Left cardiac atrium (tissue), 4 donors: ENCODE measurements around the gene PLAGL2. TPM values are rescaled to one million over a fixed set of nuclear protein-coding genes. Genes with fewer than 3 reads are reported as not detected.
"Not testable (repeated sequence)": the region's sequence is repeated elsewhere in the genome, so short reads cannot be mapped to it uniquely, and the experiment has no call there.

Experiments used
- ATAC-seq, 2 donors: fragments of 200-7000 bp; cut with Tn5 transposase; one replicate each; pipeline ENCODE4 v1.9.1; 2020; ENCODE audit warnings: mild to moderate bottlenecking in 2 of 2, moderate library complexity in 2 of 2
- DNase-seq: peaks from one replicate; pipeline ENCODE4 v3.0.0-alpha.2; 2020
- intact Hi-C, 2 donors: fragments of 100-400 bp; cut with DNase I; formaldehyde crosslinking; loops; one replicate each; pipeline versions ENCODE4 v1.14.1 to v1.15.1; 2022 to 2023
- total RNA-seq, 2 donors: library from RNA; stranded (reverse); fragmentation: NEBNext Ultra II Directional; extraction: Animal tissue kit (Norgen Biotek cat#: 25700); gene quantifications; one replicate each; pipeline ENCODE4 v1.2.1, GENCODE V29; 2021
- donor health status: DM: no; HTN: yes; CAD: no.
- donor health status: DM: no; HTN: yes; CAD: no; lungs with severe emphysema.
- donor health status: DM: yes; HTN: yes; CAD: no.
- donor health status: Dilated cardiomyopathy.

PLAGL2 gene
- total RNA-seq, 2 donors from 2014 or later, result 6.9 to 8.0 TPM

DNA sequence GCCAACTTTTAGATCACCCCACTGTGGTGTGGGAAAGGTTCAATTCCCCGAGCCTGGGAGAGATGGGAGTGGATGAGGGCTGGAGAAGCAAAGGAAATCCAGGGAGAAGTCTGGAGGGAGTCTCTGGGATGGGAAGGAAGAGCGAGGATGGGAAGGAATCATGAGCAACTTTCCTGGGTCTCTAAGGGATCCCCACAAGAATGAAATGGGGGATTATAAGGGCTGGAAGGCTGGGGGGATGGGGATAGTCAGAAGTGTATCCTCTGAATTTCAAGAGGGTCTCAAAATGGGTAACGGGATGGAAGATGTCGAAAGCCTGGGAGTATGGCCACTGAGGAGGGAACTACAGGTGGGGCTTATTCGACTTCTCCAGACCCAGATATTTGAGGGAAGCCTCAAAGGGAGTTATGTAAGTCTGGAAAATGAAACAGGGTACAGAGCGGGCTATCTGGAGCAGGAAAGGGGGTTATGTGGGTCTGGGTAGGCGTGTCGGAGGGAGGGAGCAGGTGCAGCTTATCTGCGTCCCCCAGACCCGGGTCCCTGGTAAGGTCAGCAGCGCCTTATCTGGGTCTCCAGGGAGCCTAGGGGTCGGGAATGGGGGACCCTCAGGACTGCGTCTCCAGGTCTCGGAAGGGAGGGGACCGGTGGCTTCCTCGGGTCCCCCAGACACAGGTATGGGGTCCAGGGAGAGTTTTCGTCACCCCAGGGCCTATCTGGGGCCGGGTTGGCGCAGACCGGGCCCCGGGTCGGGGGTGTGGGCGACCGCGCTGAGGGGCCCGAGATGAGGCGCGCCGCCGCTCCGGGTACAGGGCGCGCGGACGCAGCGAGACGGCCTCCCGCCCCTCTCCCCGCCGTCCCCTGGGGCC lies 550 bp downstream of the PLAGL2 start:
- intact Hi-C loops, result loop anchor here in 1 of 2 donors (10.0 kb wide), 1 partner anchor 128 kb away; no protein-coding TSS in a partner anchor
- ATAC-seq (peak; percentile 2 to 13), DNase-seq (no peak)

DNA sequence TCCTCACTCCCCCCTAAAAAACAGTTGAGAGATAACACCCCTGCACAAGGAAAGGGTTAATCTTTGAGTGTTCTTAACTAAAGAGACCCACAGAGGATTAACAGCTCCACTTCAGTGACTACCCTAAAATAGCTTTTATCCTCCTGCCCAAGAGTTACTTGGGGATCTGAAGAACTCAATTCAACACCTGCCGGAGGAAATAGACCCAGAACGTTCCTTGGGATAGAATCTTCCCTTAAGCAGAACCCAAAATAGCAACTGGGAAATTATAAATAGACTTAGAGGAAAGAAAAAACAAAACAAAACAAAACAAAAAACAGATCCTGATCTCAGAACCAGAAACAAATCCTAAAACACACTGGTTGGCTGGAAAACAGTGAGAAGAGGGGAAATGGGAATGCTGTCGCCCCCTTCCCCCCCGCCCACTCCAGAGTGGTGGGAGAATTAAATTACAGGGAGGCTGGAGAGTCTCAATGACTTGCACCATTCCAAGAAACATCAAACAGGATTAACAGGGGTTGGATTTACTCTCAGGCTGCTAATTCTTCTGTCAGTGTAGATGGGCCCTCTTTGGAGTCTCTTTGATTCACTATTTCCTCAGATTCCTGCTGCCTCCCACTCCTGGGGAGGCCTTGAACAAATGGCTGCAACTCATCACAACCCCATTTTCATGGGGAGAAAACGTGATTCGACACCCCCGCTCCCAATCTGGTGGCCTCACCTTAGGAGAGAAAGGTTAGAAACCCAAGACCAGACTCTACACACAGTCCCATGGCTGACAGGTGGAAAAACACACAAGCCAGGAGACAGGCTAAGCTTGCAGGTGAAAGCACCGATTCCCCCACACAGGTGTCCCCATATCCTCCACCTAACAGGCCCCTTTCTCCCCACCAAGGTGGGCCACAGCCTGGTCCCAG lies 1.4 kb downstream of the PLAGL2 start:
- ATAC-seq (no peak), DNase-seq (no peak)
- intact Hi-C loops, result loop anchor here in 1 of 2 donors (10.0 kb wide), 1 partner anchor 129 kb away; no protein-coding TSS in a partner anchor

DNA sequence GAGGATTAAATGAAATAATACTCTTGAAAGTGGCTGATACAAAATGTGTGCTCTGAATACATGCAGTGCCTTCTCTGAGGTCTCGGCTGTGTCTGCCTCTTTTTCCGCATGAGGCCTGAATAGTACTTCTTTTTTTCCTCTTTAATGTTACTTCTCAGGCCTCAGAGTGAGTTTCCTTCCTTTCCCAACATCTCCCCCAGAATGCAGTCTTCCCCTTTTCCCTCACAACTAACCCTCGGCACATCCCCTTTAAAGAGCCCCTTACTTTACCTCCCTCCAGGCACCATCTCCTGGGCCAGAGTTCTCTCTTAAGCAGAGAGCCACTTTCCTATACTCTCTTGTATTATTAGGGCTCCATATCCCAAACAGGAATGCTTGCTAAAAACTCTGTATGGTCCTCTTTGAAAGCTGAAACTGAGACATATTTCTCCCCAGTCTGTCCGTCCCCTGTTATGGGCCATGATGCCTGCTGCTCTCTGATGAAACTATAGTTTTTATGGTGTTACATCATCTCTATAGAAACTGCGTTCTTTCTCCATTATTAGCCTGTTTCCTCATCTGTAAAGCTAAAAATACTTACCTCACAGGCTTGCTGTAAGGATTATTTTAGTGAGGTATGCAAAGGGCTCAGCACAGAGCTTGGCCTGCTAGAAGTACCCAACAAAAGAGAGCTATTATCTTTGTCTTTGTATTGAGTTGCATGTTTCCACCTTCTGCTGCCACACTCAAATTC lies 2.3 kb downstream of the PLAGL2 start:
- intact Hi-C loops, result loop anchor here in 1 of 2 donors (10.0 kb wide), 1 partner anchor 130 kb away; no protein-coding TSS in a partner anchor
- ATAC-seq (no peak), DNase-seq (no peak)

- intact Hi-C loops, result loop anchor here in 1 of 2 donors (5.0 to 10.0 kb wide), 2 partner anchors 130 to 283 kb away; no protein-coding TSS in a partner anchor
- DNase-seq (no peak), ATAC-seq (peak in 1 of 2 donors; percentile 4)
Observed at GRCh38 chr20:32204205-32205109, 3.1 kb downstream of the PLAGL2 start.

DNA sequence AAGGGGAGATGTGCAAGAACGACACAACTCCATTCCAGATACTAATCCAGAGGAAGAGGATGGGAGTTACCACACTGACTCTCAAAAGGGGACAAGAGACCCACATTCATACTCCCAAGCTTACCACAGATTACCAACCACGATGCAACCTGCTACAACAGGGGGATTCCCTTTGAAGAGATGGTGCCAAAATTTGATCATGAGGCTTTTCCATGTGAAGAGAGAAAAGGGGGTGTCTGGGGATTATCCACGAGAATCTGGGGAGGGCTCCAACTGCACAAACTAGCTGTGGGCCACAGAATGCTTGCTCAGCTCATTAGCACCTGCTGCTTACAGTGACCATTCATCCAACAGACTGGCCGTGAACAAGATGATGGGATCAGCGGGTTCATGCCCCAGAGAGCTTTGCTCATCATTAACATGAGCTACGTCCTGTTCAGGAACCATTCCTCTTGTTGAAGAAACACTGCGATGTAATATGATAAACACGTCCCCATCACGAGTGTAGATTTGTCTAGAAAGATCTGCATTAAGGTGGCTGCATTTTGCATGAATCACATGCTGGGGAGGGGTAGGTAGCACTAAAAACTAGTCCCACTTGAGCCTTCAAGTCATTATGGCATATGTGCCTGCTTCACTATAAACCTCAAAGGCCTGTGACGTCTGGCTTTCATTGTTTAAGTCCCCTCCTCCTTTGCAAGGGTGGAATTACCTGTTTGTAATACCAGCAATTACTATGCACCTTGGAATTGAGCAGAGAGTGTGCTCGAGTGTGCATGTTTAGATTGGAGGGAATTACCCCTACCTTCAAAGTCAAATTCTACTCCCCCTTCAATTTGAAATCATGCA lies 4.0 kb downstream of the PLAGL2 start:
- intact Hi-C loops, result loop anchor here in 1 of 2 donors (5.0 to 10.0 kb wide), 2 partner anchors 131 to 284 kb away; no protein-coding TSS in a partner anchor
- ATAC-seq, result no peak
- no peak for DNase-seq

GRCh38 chr20:32201977-32202363 lies 5.6 kb downstream of the PLAGL2 start:
- no peak for ATAC-seq

DNA sequence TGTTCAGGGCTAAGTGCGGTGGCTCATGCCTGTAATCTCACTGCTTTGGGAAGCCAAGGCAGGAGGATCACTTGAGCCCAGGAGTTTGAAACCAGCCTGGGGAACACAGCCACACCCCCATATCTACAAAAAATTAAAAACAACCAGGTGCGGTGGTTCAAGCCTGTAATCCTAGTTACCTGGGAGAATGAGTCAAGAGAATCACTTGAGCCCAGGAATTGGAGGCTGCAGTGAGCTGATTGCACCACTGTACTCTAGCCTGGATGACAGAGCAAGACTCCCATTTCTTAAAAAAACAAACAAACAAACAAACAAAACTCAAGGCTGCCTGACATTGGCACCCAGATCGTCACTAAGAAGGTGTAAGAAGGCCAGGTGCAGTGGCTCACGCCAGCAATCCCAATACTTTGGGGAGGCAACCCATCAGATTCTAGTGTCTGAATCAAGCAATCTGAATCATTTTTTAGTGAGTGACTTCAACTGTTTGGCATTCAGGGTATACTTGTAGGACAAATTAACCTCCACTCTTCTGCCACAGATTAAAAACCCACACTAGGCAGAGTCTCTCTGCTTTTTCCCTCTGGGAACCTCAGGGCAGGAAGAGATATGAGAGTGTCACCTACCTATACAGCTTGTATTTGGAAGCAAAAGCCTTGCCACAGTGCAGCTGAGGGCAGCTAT lies 6.1 kb downstream of the PLAGL2 start:
- DNase-seq, result no peak
- intact Hi-C loops, result loop anchor here in 1 of 2 donors (5.0 to 10.0 kb wide), 2 partner anchors 133 to 286 kb away; no protein-coding TSS in a partner anchor
- no peak for ATAC-seq

More at GRCh38 chr20:32201977-32202363, 5.6 kb downstream of the PLAGL2 start:
- no peak for DNase-seq
- intact Hi-C loops, result loop anchor here in 1 of 2 donors (5.0 to 10.0 kb wide), 2 partner anchors 133 to 285 kb away; no protein-coding TSS in a partner anchor

- ATAC-seq, result no peak
- intact Hi-C loops, result no loop called here
- no peak for DNase-seq
Observed at GRCh38 chr20:32199006-32199405, 8.5 kb downstream of the PLAGL2 start.

GRCh38 chr20:32197136-32197535 lies 10.4 kb downstream of the PLAGL2 start:
- ATAC-seq, intact Hi-C loops, DNase-seq: not testable (repeated sequence)

DNA sequence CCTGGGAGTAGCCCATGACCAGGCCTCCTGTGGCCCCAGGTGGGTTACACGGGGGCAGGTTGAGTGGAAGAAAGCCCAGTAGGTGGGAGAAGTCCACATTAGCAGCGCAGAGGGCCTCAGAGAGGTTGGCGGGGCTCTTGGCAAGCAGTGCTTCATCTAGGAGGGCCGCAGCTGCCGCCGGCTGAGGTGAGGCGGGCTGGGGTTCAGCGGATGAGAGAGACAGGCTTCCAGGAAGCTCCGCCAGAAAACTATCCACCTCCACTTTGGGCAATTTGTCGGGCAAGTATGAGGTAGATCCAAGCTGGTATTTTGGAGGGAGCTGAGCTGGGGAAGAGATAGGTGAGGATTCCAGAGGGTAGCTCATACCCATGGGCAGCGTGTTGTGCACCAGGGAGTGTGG lies 10.9 kb downstream of the PLAGL2 start:
- DNase-seq, ATAC-seq, intact Hi-C loops: not testable (repeated sequence)

GRCh38 chr20:32195581-32195980 lies 12.0 kb downstream of the PLAGL2 start:
- DNase-seq, result no peak
- intact Hi-C loops, result no loop called here
- ATAC-seq, result no peak

- DNase-seq (no peak), ATAC-seq (no peak)
- intact Hi-C loops, result no loop called here
Observed at GRCh38 chr20:32193996-32194395, 13.5 kb downstream of the PLAGL2 start.

GRCh38 chr20:32193336-32193735 lies 14.2 kb downstream of the PLAGL2 start:
- intact Hi-C loops, ATAC-seq: not testable (repeated sequence)

GRCh38 chr20:32192698-32193097 lies 14.8 kb downstream of the PLAGL2 start:
- DNase-seq (no peak), ATAC-seq (no peak)

More at GRCh38 chr20:32193336-32193735, 14.2 kb downstream of the PLAGL2 start:
- DNase-seq, result not testable (repeated sequence)

GRCh38 chr20:32191873-32192272 lies 15.7 kb downstream of the PLAGL2 start:
- DNase-seq (no peak), ATAC-seq (no peak)
- intact Hi-C loops, result no loop called here

More at GRCh38 chr20:32192698-32193097, 14.8 kb downstream of the PLAGL2 start:
- intact Hi-C loops, result no loop called here

DNA sequence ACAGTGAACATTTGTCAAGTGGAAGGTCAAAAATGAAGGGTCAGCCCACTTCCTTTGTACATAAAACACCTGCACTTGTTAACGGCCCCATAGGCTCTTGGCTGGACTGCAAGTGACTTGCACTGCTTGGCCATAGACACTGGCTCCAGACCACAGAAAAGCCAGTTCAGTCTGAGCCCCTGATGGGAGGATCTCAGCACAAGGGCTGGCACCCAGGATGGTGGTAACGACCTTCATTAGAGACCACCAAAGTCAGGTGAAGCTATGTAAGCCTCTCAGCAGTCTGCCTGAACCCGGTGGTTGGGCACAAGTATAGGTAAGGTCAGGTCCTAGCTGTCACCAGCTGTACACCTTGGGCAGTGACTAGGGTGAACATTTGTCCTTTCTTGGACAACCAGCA lies 16.1 kb downstream of the PLAGL2 start:
- intact Hi-C loops, result no loop called here
- DNase-seq (no peak), ATAC-seq (no peak)
